ENCODE results near the gene SLX4. TPM values are rescaled to one million over a fixed set of nuclear protein-coding genes. Genes with fewer than 3 reads are reported as not detected.

SLX4 gene
- total RNA-seq, 1 donor from 2014 or later: 12.0 TPM

DNA sequence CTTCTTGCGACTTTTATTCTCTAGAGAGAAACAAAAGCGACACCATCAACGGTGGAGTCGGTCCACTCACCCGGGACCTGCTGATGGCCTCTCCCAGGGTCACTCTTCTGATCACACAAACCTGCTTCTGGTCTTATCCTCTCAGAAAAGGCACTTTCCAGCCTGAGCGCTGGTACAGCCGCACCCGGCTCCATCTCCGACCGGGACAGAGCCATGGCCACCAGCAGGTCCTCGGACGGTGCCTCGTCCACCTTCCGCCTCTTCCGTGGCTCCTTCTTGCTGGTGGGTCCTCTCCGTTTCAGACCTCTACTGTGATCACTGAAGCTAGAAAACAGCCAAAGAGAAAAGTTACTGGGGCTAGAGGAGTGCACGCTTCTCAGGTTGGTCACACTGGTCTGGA, 13.7 kb downstream of the SLX4 start:
- Mint-ChIP-seq H3K4me1 (no peaks in the 10 kb centered on the region), H3K36me3 (peaks cover 42% of the 10 kb centered on the region), H3K9me3 (peaks cover 7% of the 10 kb centered on the region), H3K27me3 (ENCODE audit: low read depth) (no peaks in the 10 kb centered on the region), H3K4me3 (no peak overlapping the region), H3K27ac (no peak overlapping the region)
- no peak for TF ChIP-seq CTCF (IDR thresholded peaks at IDR 0.05; ENCODE audit: unreplicated experiment)
- no peak for DNase-seq (ENCODE audit: low spot score in 2 of 2, unreplicated experiment in 2 of 2)

GRCh38 chr16:3597226-3597625, 14.2 kb downstream of the SLX4 start:
- no peak overlapping the region for H3K27ac Mint-ChIP-seq
- no peaks in the 10 kb centered on the region for H3K4me1 Mint-ChIP-seq
- TF ChIP-seq CTCF (IDR thresholded peaks at IDR 0.05; ENCODE audit: unreplicated experiment): no peak
- H3K36me3 Mint-ChIP-seq: peaks cover 39% of the 10 kb centered on the region
- no peak for DNase-seq (ENCODE audit: low spot score in 2 of 2, unreplicated experiment in 2 of 2)
- no peaks in the 10 kb centered on the region for H3K27me3 Mint-ChIP-seq (ENCODE audit: low read depth)
- H3K4me3 Mint-ChIP-seq: no peak overlapping the region
- H3K9me3 Mint-ChIP-seq: peaks cover 7% of the 10 kb centered on the region

DNA sequence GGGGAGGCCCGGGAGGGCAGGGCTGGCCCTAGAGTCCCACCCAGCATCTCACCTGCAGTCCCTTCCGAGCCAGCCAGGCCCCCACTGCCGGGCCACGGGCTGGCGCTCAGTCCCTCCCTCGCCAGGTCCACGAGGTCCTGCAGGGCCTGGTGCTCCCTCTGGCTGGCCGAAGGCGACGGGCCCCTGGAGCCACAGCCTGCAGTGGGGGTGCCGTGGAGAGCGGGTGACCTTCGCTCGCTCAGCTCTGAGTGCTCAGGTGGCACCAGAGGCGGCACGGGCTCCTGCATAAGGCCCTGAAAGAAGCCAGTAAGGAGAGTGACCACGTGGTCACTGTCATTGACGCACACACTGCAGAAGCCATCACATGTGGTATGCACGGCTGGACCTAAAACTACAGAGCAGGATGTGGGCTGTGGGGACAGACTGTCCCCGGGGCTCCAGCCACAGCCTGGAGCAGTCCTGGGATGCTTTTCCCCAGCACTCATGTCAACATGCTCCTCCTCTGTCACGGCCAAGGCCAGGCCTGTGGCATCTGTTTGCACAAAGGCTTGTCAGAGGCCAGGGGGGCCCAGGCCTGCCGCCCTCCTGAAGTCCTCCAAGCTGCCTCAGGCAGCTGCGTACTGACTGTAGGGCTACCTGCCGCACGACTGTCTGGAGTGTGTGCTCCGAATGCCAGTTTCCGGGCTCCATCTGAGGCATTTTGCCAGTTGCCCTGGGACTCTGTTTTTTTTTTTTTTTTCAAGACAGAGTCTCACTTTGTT, 15.1 kb downstream of the SLX4 start:
- peaks cover 4% of the 10 kb centered on the region for H3K9me3 Mint-ChIP-seq
- no peak overlapping the region for H3K4me3 Mint-ChIP-seq
- H3K27ac Mint-ChIP-seq: no peak overlapping the region
- DNase-seq (ENCODE audit: low spot score in 2 of 2, unreplicated experiment in 2 of 2): no peak
- H3K27me3 Mint-ChIP-seq (ENCODE audit: low read depth): no peaks in the 10 kb centered on the region
- no peaks in the 10 kb centered on the region for H3K4me1 Mint-ChIP-seq
- H3K36me3 Mint-ChIP-seq: peaks cover 33% of the 10 kb centered on the region
- TF ChIP-seq CTCF (IDR thresholded peaks at IDR 0.05; ENCODE audit: unreplicated experiment): no peak

DNA sequence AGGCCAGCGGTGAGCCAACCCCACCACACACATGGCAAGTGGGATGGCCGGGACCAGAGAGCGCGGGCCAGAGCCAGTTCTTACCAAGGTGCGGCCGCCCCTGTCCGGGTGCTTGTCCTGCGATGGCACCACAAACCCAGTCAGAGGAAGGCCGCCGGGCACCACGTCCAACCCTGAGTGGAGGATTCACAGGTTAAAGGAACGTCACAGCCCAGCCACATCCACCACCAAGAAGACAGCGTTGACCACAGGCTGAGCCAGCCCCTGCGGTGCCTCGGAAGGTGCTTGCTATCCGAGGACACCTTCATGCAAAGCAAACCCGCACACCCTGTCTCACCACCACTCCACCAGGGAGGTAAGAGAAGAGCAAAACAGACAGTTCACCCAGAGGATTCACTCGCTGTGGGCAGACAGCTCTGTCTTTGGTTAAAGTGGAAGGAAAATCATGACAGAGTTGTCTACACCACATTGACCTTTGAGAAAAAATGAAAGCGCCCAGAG, 15.8 kb downstream of the SLX4 start:
- no peak for TF ChIP-seq CTCF (IDR thresholded peaks at IDR 0.05; ENCODE audit: unreplicated experiment)
- Mint-ChIP-seq H3K4me3 (no peak overlapping the region), H3K9me3 (no peaks in the 10 kb centered on the region), H3K27me3 (ENCODE audit: low read depth) (no peaks in the 10 kb centered on the region), H3K36me3 (peaks cover 32% of the 10 kb centered on the region), H3K27ac (no peak overlapping the region), H3K4me1 (no peaks in the 10 kb centered on the region)
- no peak for DNase-seq (ENCODE audit: low spot score in 2 of 2, unreplicated experiment in 2 of 2)

DNA sequence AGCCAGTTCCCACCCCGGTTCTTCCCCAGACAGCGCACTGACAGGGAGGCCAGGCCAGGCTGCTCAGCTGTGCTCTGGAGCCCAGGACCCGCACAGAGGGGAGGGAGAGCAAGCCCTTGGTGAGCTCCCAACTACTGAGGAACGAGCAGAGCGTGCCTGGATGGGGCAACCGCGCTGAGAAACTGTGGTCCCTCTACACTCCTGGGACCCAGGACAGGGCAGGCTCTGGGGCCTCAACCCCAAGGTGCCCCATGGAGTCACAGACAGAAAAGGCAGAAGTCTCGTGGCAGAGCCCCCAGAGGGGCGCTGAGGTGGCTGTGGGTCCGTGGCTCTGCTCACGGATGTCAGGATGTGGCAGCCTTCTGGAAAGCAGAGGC, 16.3 kb downstream of the SLX4 start:
- Mint-ChIP-seq H3K4me3 (no peak overlapping the region), H3K9me3 (no peaks in the 10 kb centered on the region), H3K36me3 (peaks cover 32% of the 10 kb centered on the region), H3K27me3 (ENCODE audit: low read depth) (no peaks in the 10 kb centered on the region), H3K4me1 (no peaks in the 10 kb centered on the region), H3K27ac (no peak overlapping the region)
- no peak for TF ChIP-seq CTCF (IDR thresholded peaks at IDR 0.05; ENCODE audit: unreplicated experiment)
- no peak for DNase-seq (ENCODE audit: low spot score in 2 of 2, unreplicated experiment in 2 of 2)

Data from mesothelial cell of epicardium (in vitro differentiated cells).